Stimulated activated memory B cell treated with anti-CD40 and anti-IgM and Interleukin-4, amounts not matched to agents 10 μg/mL and 1 μg/mL and 100 μg/mL, for 72 hours (primary cell): ENCODE results near the gene SPATA18.
"Not testable (repeated sequence)": the region's sequence is repeated elsewhere in the genome, so short reads cannot be mapped to it uniquely, and the experiment has no call there.

Source experiments
- ATAC-seq: fragments of 150-1000 bp; cut with Tn5 transposase; 2 replicates; pipeline ENCODE4 v1.10.0; 2021
- H3K27ac Mint-ChIP-seq: one replicate; pipeline ENCODE4 v1.8.0; 2022; ENCODE audit warnings: mild to moderate bottlenecking, mixed read lengths
- H3K27me3 Mint-ChIP-seq: one replicate; pipeline ENCODE4 v1.8.0; 2022; ENCODE audit warnings: mixed read lengths
- H3K36me3 Mint-ChIP-seq: one replicate; pipeline ENCODE4 v1.8.0; 2022; ENCODE audit warnings: mixed read lengths
- H3K4me1 Mint-ChIP-seq: one replicate; pipeline ENCODE4 v1.8.0; 2022; ENCODE audit warnings: mixed read lengths
- H3K4me3 Mint-ChIP-seq: one replicate; pipeline ENCODE4 v1.8.0; 2022; ENCODE audit warnings: mild to moderate bottlenecking, moderate library complexity, mixed read lengths
- H3K9me3 Mint-ChIP-seq: one replicate; pipeline ENCODE4 v1.8.0; 2022; ENCODE audit warnings: mixed read lengths

SPATA18 gene

GRCh38 chr4:52110171-52110570 is 59.1 kb downstream of the SPATA18 start:
- H3K9me3 Mint-ChIP-seq = no peaks in the 10 kb centered on the region
- H3K4me1 Mint-ChIP-seq = no peaks in the 10 kb centered on the region
- no peaks in the 10 kb centered on the region for H3K27me3 Mint-ChIP-seq
- no peak for ATAC-seq
- no peak overlapping the region for H3K4me3 Mint-ChIP-seq
- no peaks in the 10 kb centered on the region for H3K36me3 Mint-ChIP-seq
- H3K27ac Mint-ChIP-seq = no peak overlapping the region

- no peaks in the 10 kb centered on the region for H3K36me3 Mint-ChIP-seq
- ATAC-seq = no peak
- H3K27ac Mint-ChIP-seq = no peak overlapping the region
- no peaks in the 10 kb centered on the region for H3K9me3 Mint-ChIP-seq
- H3K4me3 Mint-ChIP-seq = no peak overlapping the region
- H3K4me1 Mint-ChIP-seq = no peaks in the 10 kb centered on the region
- no peaks in the 10 kb centered on the region for H3K27me3 Mint-ChIP-seq
Observed at GRCh38 chr4:52111995-52112394, 60.9 kb downstream of the SPATA18 start.

GRCh38 chr4:52112411-52112810 is 61.3 kb downstream of the SPATA18 start:
- Mint-ChIP-seq H3K4me3 (no peak overlapping the region), H3K27ac (no peak overlapping the region), H3K4me1 (no peaks in the 10 kb centered on the region), H3K36me3 (no peaks in the 10 kb centered on the region), H3K27me3 (no peaks in the 10 kb centered on the region), H3K9me3 (no peaks in the 10 kb centered on the region)
- no peak for ATAC-seq

- no peak for ATAC-seq
- no peak overlapping the region for H3K4me3 Mint-ChIP-seq
- no peaks in the 10 kb centered on the region for H3K36me3 Mint-ChIP-seq
- H3K27ac Mint-ChIP-seq = no peak overlapping the region
- peaks cover 2% of the 10 kb centered on the region for H3K9me3 Mint-ChIP-seq
- H3K4me1 Mint-ChIP-seq = no peaks in the 10 kb centered on the region
- H3K27me3 Mint-ChIP-seq = no peaks in the 10 kb centered on the region
Observed at GRCh38 chr4:52116641-52117040, 65.5 kb downstream of the SPATA18 start.

DNA sequence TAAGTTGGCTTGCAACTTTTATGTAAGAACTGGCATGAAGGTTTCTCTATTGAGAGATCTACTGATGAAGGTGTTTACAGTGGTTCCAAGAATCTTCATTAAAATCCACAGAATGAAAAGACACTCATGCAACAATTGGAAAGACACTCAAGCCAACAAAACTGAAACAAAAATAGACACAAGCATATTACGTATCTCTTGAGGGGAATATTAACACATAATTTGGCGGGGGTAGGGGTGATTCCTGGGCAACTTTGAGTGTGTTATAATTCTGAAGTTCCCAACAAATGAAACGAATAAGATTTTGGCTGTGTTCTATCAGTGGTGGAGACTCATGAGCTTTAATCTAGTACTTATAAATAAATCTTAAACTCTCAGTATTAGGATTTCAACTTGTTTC is 75.1 kb downstream of the SPATA18 start:
- Mint-ChIP-seq H3K4me3 (no peak overlapping the region), H3K9me3 (peaks cover 2% of the 10 kb centered on the region), H3K36me3 (no peaks in the 10 kb centered on the region), H3K4me1 (no peaks in the 10 kb centered on the region), H3K27me3 (peaks cover 21% of the 10 kb centered on the region), H3K27ac (no peak overlapping the region)
- no peak for ATAC-seq

DNA sequence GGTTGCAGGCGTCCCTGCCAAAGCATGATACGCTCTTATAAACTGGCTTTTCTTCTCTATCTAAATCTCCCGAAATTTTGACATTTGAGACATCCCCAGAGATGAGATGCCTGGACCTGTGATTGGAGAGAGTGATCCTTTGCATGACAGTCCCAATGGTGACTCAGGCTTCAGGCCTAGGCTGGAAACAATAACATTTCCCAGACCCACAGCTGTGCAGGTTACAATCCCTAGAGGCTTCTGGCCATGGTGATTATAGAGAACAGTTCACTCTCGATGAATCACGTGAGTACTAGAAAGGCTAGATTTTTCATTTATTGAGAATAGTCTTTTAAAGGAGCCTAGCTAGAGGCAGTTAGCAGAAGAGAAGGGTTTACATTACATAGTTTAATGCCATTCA is 75.9 kb downstream of the SPATA18 start:
- ATAC-seq = no peak
- H3K4me1 Mint-ChIP-seq = no peaks in the 10 kb centered on the region

GRCh38 chr4:52135171-52135570 is 84.1 kb downstream of the SPATA18 start:
- H3K27ac Mint-ChIP-seq = no peak overlapping the region
- H3K27me3 Mint-ChIP-seq = peaks cover 10% of the 10 kb centered on the region
- no peaks in the 10 kb centered on the region for H3K36me3 Mint-ChIP-seq
- H3K9me3 Mint-ChIP-seq = no peaks in the 10 kb centered on the region
- H3K4me3 Mint-ChIP-seq = no peak overlapping the region
- no peak for ATAC-seq
- H3K4me1 Mint-ChIP-seq = no peaks in the 10 kb centered on the region

More for the DNA sequence above, 75.9 kb downstream of the SPATA18 start:
- Mint-ChIP-seq H3K36me3 (no peaks in the 10 kb centered on the region), H3K27ac (no peak overlapping the region), H3K27me3 (peaks cover 28% of the 10 kb centered on the region), H3K9me3 (no peaks in the 10 kb centered on the region), H3K4me3 (no peak overlapping the region)

GRCh38 chr4:52137152-52137551 is 86.0 kb downstream of the SPATA18 start:
- not testable (repeated sequence) for H3K27me3 Mint-ChIP-seq, H3K27ac Mint-ChIP-seq, H3K36me3 Mint-ChIP-seq, H3K4me3 Mint-ChIP-seq, H3K4me1 Mint-ChIP-seq, ATAC-seq, H3K9me3 Mint-ChIP-seq

DNA sequence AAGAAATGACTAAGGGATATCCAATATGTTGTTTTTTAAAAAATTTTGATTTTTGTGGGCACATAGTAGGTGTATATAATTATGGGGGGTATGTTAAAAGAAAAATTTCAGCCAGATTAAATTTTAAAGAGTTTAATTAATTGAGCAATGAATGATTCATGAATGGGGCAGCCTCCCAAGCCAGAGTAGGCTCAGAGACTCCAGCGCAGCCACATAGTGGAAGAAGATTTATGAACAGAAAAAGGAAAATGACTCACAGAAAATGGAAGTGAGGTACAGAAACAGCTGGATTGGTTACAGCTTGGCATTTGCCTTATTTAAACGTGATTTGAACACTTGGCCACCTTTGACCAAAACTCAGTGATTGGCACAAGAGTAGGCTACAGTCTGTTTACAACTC is 91.7 kb downstream of the SPATA18 start:
- H3K9me3 Mint-ChIP-seq = peaks cover 6% of the 10 kb centered on the region
- no peaks in the 10 kb centered on the region for H3K4me1 Mint-ChIP-seq
- H3K27ac Mint-ChIP-seq = no peak overlapping the region
- no peak for ATAC-seq
- no peaks in the 10 kb centered on the region for H3K36me3 Mint-ChIP-seq
- no peaks in the 10 kb centered on the region for H3K27me3 Mint-ChIP-seq
- H3K4me3 Mint-ChIP-seq = no peak overlapping the region

DNA sequence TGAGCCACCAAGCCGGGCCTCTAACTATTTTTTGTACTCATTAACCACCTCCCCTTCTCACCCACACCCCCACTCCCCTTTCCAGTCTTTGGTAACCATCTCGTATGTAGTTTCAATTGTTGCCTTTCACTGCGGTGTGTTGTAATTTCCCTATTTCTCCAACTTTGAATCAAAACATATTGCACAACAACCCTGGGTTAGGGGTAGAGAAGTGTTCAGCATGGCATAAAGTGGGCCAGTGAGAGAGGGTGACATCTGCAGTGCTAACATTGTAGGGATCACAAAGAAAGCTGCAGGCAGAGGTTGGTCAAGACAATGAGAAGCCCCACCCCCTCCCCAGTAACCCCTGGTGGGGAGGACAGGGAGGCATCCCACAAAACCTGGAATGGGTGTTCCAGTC is 92.7 kb downstream of the SPATA18 start:
- Mint-ChIP-seq H3K27me3 (no peaks in the 10 kb centered on the region), H3K9me3 (peaks cover 6% of the 10 kb centered on the region), H3K4me1 (no peaks in the 10 kb centered on the region), H3K4me3 (no peak overlapping the region), H3K27ac (no peak overlapping the region), H3K36me3 (no peaks in the 10 kb centered on the region)
- ATAC-seq = no peak

DNA sequence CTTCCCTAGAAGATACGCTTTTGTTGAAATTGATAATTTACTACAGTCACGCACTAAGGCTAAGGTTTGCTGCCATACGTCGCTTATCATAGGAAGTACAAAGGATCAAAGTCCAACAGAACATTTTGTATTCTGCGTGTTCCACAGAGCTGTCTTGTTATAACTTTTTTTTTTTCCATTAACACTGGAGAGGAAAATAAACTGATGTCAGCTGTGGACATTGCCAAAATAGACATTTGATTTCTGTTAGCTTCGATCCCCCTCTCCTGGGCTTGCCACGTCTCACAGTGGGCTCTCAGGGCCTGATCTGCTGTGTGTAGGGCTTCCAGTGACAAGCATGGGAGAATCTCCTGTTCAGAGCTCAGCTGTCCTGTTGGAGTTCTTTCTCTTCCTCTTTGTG is 93.3 kb downstream of the SPATA18 start:
- Mint-ChIP-seq H3K4me1 (no peaks in the 10 kb centered on the region), H3K4me3 (no peak overlapping the region), H3K36me3 (no peaks in the 10 kb centered on the region), H3K27me3 (no peaks in the 10 kb centered on the region), H3K27ac (no peak overlapping the region), H3K9me3 (peaks cover 6% of the 10 kb centered on the region)
- ATAC-seq = no peak
